ENCODE results near the gene ADAMTS1. TPM values are rescaled to one million over a fixed set of nuclear protein-coding genes. Genes with fewer than 3 reads are reported as not detected.
"Not testable (repeated sequence)": the region's sequence is repeated elsewhere in the genome, so short reads cannot be mapped to it uniquely, and the experiment has no call there.

The ADAMTS1 gene
- polyA plus RNA-seq (2014; cell fraction: cytosol; rRNA removed), result 2.8 and 3.2 TPM in 2 replicates
- polyA plus RNA-seq (2014; cell fraction: nucleus; rRNA removed), result 6.7 and 8.8 TPM in 2 replicates

GRCh38 chr21:26845066-26845758 lies at the start of gene ADAMTS1:
Gene ADAMTS1, minus strand, starts transcription at chr21:26845409. Its CDS starts 455 bp downstream, at chr21:26844954.
- peak; percentile 85 for DNase-seq (ENCODE audit: low spot score)

GRCh38 chr21:26892151-26892550 lies 46.9 kb upstream of the ADAMTS1 start:
- no peak for DNase-seq (ENCODE audit: low spot score)

- no peak for DNase-seq (ENCODE audit: low spot score)
Measured at GRCh38 chr21:26888931-26889330, 43.7 kb upstream of the ADAMTS1 start.

- no peak for DNase-seq (ENCODE audit: low spot score)
Measured at GRCh38 chr21:26888256-26888655, 43.0 kb upstream of the ADAMTS1 start.

GRCh38 chr21:26887251-26887650 lies 42.0 kb upstream of the ADAMTS1 start:
- no peak for DNase-seq (ENCODE audit: low spot score)

- DNase-seq (ENCODE audit: low spot score), result no peak
Measured at GRCh38 chr21:26884436-26884835, 39.2 kb upstream of the ADAMTS1 start.

- no peak for DNase-seq (ENCODE audit: low spot score)
Measured at GRCh38 chr21:26883768-26884167, 38.6 kb upstream of the ADAMTS1 start.

GRCh38 chr21:26881504-26882228 lies 36.5 kb upstream of the ADAMTS1 start:
- DNase-seq (ENCODE audit: low spot score), result peak; percentile 13

- DNase-seq (ENCODE audit: low spot score), result no peak
Measured at GRCh38 chr21:26877018-26877417, 31.8 kb upstream of the ADAMTS1 start.

GRCh38 chr21:26874347-26874746 lies 29.1 kb upstream of the ADAMTS1 start:
- no peak for DNase-seq (ENCODE audit: low spot score)

- no peak for DNase-seq (ENCODE audit: low spot score)
Measured at GRCh38 chr21:26865857-26866256, 20.6 kb upstream of the ADAMTS1 start.

- DNase-seq (ENCODE audit: low spot score), result not testable (repeated sequence)
Measured at GRCh38 chr21:26856871-26857350, 11.7 kb upstream of the ADAMTS1 start.

- not testable (repeated sequence) for DNase-seq (ENCODE audit: low spot score)
Measured at GRCh38 chr21:26854695-26855094, 9.5 kb upstream of the ADAMTS1 start.

GRCh38 chr21:26852423-26852822 lies 7.2 kb upstream of the ADAMTS1 start:
- DNase-seq (ENCODE audit: low spot score), result no peak

GRCh38 chr21:26851109-26851944 lies 6.1 kb upstream of the ADAMTS1 start:
- no peak for DNase-seq (ENCODE audit: low spot score)

- peak; percentile 64 for DNase-seq (ENCODE audit: low spot score)
Measured at GRCh38 chr21:26850116-26850643, 5.0 kb upstream of the ADAMTS1 start.

GRCh38 chr21:26849428-26850115 lies 4.4 kb upstream of the ADAMTS1 start:
- DNase-seq (ENCODE audit: low spot score), result peak; percentile 62

- no peak for DNase-seq (ENCODE audit: low spot score)
Measured at GRCh38 chr21:26847921-26848320, 2.7 kb upstream of the ADAMTS1 start.

- DNase-seq (ENCODE audit: low spot score), result no peak
Measured at GRCh38 chr21:26847002-26847401, 1.8 kb upstream of the ADAMTS1 start.

- DNase-seq (ENCODE audit: low spot score), result peak; percentile 76
Measured at GRCh38 chr21:26846036-26846931, 1.1 kb upstream of the ADAMTS1 start.
